C4-2B (cell line): ENCODE data around the gene CABP5.

ENCODE experiments used
- CTCF ChIP-seq: fragments of 450-650 bp; conservative IDR thresholded peaks from 2 replicates; pipeline ENCODE4 v1.5.1; 2017; ENCODE audit warnings: mild to moderate bottlenecking
- ZFX ChIP-seq: fragments of 450-650 bp; IDR thresholded peaks from 2 replicates; pipeline ENCODE4 v1.6.1; 2017

GRCh38 chr19:48053076-48053475 lies 9.2 kb upstream of the CABP5 start:
- TF ChIP-seq CTCF: no peak
- no peak for TF ChIP-seq ZFX
